ENCODE results near the gene FMNL1.

Gene FMNL1, protein sequence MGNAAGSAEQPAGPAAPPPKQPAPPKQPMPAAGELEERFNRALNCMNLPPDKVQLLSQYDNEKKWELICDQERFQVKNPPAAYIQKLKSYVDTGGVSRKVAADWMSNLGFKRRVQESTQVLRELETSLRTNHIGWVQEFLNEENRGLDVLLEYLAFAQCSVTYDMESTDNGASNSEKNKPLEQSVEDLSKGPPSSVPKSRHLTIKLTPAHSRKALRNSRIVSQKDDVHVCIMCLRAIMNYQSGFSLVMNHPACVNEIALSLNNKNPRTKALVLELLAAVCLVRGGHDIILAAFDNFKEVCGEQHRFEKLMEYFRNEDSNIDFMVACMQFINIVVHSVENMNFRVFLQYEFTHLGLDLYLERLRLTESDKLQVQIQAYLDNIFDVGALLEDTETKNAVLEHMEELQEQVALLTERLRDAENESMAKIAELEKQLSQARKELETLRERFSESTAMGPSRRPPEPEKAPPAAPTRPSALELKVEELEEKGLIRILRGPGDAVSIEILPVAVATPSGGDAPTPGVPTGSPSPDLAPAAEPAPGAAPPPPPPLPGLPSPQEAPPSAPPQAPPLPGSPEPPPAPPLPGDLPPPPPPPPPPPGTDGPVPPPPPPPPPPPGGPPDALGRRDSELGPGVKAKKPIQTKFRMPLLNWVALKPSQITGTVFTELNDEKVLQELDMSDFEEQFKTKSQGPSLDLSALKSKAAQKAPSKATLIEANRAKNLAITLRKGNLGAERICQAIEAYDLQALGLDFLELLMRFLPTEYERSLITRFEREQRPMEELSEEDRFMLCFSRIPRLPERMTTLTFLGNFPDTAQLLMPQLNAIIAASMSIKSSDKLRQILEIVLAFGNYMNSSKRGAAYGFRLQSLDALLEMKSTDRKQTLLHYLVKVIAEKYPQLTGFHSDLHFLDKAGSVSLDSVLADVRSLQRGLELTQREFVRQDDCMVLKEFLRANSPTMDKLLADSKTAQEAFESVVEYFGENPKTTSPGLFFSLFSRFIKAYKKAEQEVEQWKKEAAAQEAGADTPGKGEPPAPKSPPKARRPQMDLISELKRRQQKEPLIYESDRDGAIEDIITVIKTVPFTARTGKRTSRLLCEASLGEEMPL

DNA sequence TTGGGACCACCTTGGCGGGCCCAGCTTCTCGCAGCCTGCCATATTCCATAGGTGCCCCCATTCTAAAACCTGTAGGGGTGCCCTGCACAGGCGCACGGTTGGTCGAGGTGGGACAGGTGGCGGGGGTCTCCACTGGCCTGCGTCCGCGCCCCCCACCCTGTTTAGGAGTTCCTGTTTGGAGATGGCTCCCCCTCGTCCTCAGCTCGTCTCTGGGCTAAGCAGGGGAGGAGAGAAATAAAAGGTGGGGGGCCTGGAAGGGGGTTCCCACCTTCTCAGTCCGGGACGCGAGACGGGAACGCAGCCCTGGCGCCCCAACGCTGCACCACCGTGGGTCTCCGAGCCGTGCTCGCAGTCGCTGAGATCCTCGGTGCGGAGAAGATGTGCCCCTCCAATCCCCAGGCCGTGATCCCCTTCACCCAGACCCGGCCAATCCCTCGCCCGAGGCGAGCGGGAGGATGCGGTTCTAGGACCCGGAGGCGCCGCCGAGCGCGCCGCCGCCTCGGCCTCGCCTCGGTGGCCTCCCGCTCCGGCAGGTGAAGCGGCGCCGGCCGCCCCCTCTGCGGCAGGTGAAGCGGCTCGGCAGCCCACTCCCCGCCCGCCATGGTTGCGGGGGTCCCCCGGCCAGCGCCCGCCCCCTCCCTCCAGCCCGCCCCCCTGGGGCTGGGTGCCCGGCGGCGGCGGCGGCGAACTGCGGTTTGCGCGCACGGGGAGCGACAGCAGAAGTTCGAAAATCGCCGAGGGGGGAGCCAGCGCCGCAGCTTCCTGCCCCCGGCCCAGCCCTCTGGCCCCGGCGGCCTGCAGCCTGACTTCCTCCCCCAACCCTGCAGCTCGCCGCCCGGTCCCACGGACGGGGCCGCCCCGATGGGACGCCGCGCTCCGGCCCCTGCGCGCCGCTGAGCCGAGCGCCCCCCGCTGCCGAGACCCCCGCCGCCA is at the start of gene FMNL1:
Gene FMNL1, plus strand, starts transcription at position 805 of the 933 bp plus-strand sequence. CDS start 240 bp downstream, outside the sequence.
- Histone ChIP-seq H3K36me3 (no peaks in the 10 kb centered on the region), H3K27me3 (ENCODE audit: insufficient read depth, low read depth, severe bottlenecking) (peaks cover 8% of the 10 kb centered on the region), H3K4me3 (ENCODE audit: low read depth, low read length) (peak within 1 kb of the TSS; percentile 48), H3K27ac (no peak within 1 kb of the TSS), H3K9me3 (ENCODE audit: severe bottlenecking) (no peaks in the 10 kb centered on the region)
- TF ChIP-seq, protein P1, sequence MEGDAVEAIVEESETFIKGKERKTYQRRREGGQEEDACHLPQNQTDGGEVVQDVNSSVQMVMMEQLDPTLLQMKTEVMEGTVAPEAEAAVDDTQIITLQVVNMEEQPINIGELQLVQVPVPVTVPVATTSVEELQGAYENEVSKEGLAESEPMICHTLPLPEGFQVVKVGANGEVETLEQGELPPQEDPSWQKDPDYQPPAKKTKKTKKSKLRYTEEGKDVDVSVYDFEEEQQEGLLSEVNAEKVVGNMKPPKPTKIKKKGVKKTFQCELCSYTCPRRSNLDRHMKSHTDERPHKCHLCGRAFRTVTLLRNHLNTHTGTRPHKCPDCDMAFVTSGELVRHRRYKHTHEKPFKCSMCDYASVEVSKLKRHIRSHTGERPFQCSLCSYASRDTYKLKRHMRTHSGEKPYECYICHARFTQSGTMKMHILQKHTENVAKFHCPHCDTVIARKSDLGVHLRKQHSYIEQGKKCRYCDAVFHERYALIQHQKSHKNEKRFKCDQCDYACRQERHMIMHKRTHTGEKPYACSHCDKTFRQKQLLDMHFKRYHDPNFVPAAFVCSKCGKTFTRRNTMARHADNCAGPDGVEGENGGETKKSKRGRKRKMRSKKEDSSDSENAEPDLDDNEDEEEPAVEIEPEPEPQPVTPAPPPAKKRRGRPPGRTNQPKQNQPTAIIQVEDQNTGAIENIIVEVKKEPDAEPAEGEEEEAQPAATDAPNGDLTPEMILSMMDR (IDR thresholded peaks at IDR 0.05; ENCODE audit: low read depth, low read length): no peak
- DNase-seq: peak; percentile 47

DNA sequence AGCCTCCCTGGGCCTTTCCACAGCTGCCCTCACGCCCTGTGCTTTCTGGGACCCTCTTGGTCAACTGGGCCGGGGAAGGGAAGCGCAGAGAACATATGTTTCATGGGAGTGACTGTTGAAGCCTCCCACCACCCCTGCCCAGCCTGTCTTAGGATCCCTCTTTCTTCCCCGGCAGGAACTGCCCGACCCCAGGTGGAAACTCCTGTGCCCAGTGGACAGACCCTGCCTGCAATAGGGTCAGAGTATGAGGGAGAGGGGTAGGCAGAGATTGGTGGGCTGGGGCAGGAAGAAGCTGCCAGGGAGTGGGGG is 49.5 kb upstream of the FMNL1 start:
- H3K9me3 ChIP-seq (ENCODE audit: severe bottlenecking): no peaks in the 10 kb centered on the region
- H3K4me3 ChIP-seq (ENCODE audit: low read depth, low read length): no peak overlapping the region
- DNase-seq: no peak
- peak overlapping the region; percentile 34 for H3K27ac ChIP-seq
- H3K27me3 ChIP-seq (ENCODE audit: insufficient read depth, low read depth, severe bottlenecking): no peaks in the 10 kb centered on the region
- TF ChIP-seq, protein P1 (IDR thresholded peaks at IDR 0.05; ENCODE audit: low read depth, low read length): no peak
- peaks cover 11% of the 10 kb centered on the region for H3K36me3 ChIP-seq

DNA sequence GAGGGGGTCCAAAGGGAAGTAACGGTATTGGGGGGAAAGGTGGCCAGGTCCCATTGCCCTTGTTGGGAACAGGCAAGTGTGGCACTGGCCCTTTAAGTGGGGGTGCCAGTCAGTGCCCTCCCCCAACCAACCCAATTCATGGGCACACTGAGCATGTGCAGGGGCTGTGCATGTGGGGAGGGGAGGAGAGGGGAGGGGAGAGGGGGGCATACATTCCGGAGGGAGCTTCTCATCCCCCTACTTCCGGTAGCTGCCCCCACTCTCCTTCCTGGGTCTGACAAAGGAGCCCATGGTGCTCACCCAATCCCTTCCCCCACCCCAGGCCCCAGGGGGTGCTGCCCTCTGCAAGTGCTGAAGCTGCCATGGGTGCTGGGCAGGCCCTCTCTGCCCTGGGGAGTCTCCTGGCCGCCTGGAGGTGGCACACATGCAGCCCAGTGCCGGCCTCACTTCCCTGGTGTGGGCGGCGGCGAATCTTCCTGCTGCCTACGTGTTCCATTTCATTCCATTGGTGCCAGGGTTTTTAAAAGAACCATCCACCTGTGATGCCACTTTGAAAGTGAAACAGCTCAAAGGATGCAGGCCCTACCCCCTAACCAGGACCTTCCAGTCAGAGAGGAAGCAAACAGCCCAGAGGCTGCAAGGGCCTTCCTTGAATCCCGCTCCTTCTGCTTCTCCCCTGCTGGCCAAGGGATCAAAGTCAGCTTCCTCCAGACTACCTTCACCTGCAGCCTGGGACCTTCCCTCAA is 49.0 kb upstream of the FMNL1 start:
- peak overlapping the region; percentile 34 for H3K27ac ChIP-seq
- no peak overlapping the region for H3K4me3 ChIP-seq (ENCODE audit: low read depth, low read length)
- no peaks in the 10 kb centered on the region for H3K9me3 ChIP-seq (ENCODE audit: severe bottlenecking)
- peak; percentile 60 for DNase-seq
- H3K27me3 ChIP-seq (ENCODE audit: insufficient read depth, low read depth, severe bottlenecking): no peaks in the 10 kb centered on the region
- H3K36me3 ChIP-seq: peaks cover 11% of the 10 kb centered on the region
- TF ChIP-seq, protein P1 (IDR thresholded peaks at IDR 0.05; ENCODE audit: low read depth, low read length): 0 out of 2 replicates have a peak, but pooled peaks have one; percentile 6

DNA sequence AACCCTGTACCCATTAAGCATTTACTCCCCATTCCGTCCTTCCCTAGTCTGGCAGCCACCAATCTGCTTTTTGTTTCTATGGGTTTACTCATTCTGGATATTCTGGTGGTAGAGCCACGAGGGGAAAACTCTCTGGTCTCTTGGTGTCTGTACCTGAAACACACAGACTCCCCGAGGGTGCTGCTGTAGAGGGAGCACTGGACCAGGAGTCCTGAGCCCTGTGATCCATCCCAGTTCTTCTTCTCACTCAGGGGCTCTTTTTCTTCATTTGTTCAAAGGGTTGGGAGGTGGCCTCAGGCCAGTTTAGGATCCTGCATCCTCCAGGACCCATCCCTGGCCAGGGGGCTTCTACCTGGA is 45.9 kb upstream of the FMNL1 start:
- Histone ChIP-seq H3K4me3 (ENCODE audit: low read depth, low read length) (no peak overlapping the region), H3K27ac (peak overlapping the region; percentile 61), H3K36me3 (peaks cover 3% of the 10 kb centered on the region; the same call in 1 of the 2 replicates), H3K9me3 (ENCODE audit: severe bottlenecking) (no peaks in the 10 kb centered on the region), H3K27me3 (ENCODE audit: insufficient read depth, low read depth, severe bottlenecking) (no peaks in the 10 kb centered on the region)
- TF ChIP-seq, protein P1 (IDR thresholded peaks at IDR 0.05; ENCODE audit: low read depth, low read length): no peak
- DNase-seq: no peak
